Body of pancreas (tissue), 4 donors: Measurements from ENCODE around the gene NDUFAF7. TPM values are rescaled to one million over a fixed set of nuclear protein-coding genes. Genes with fewer than 3 reads are reported as not detected.
"Not testable (repeated sequence)": the region's sequence is repeated elsewhere in the genome, so short reads cannot be mapped to it uniquely, and the experiment has no call there.

Experiments used
- ATAC-seq: fragments of 150-250 bp; one replicate; pipeline ENCODE4 v1.9.1; 2016
- DNase-seq, 4 donors: peaks; one replicate each; pipeline ENCODE4 v3.0.0-alpha.2; 2019
- H3K27ac ChIP-seq, 4 donors: fragments of 200-600 bp; sonication (generic); 1 replicate in 3 of 4; 2 replicates in 1 of 4; pipeline versions ENCODE4 v1.5.1 to v1.6.1; 2016 to 2019; ENCODE audit warnings: mild to moderate bottlenecking in 1 of 4, mixed read lengths in 1 of 4, moderate library complexity in 1 of 4
- H3K27me3 ChIP-seq, 2 donors: fragments of 200-600 bp; sonication (generic); one replicate each; pipeline ENCODE4 v1.6.0; 2016; ENCODE audit warnings: mild to moderate bottlenecking in 1 of 2
- H3K36me3 ChIP-seq, 2 donors: fragments of 200-600 bp; sonication (generic); replicated peaks in 1 of 2; 2 replicates each; pipeline ENCODE4 v1.5.1; 2016; ENCODE audit warnings: low read depth in 2 of 2; ENCODE audit not compliant: insufficient read depth in 1 of 2
- H3K4me1 ChIP-seq: fragments of 200-600 bp; sonication (generic); one replicate; pipeline ENCODE4 v1.6.0; 2016
- H3K4me3 ChIP-seq, 2 donors: fragments of 200-600 bp; sonication (generic); 1 replicate in 1 of 2; 2 replicates in 1 of 2; pipeline ENCODE4 v1.5.1; 2016 to 2019
- H3K9me3 ChIP-seq, 3 donors: fragments of 200-600 bp; sonication (generic); 1 replicate in 2 of 3; 2 replicates in 1 of 3; pipeline ENCODE4 v1.5.1; 2016
- POLR2A ChIP-seq, 3 donors: fragments of 450-650 bp; IDR thresholded peaks; one replicate each; pipeline ENCODE4 v1.6.1; 2016; ENCODE audit warnings: antibody characterized with exemption in 3 of 3, mild to moderate bottlenecking in 2 of 3
- WGBS, 2 donors: methylation state at CpG; one replicate each; pipeline ENCODE4 v1.1.5; 2017; 5-methylcytosine and 5-hydroxymethylcytosine counted together
- intact Hi-C: fragments of 100-400 bp; cut with DNase I; formaldehyde crosslinking; loops from one replicate; pipeline ENCODE4 v1.15.1; 2023
- total RNA-seq, 2 donors: library from RNA; depleted of rRNA; stranded (reverse); fragments of >200 nt; gene quantifications; one replicate each; pipeline ENCODE4 v1.1.0, GENCODE V29; 2016
- TF ChIP-seq, protein P1 (sequence below), 7 experiments: fragments of 450-650 bp in 4 of 7; fragments of 200-600 bp in 3 of 7; sonication (generic) in 3 of 7; IDR thresholded peaks; one replicate each; pipeline ENCODE4 v1.5.1; 2016 to 2019; ENCODE audit warnings: antibody characterized with exemption in 7 of 7

NDUFAF7 gene
- total RNA-seq, 2 donors from 2014 or later, result 12.2 to 18.5 TPM

DNA sequence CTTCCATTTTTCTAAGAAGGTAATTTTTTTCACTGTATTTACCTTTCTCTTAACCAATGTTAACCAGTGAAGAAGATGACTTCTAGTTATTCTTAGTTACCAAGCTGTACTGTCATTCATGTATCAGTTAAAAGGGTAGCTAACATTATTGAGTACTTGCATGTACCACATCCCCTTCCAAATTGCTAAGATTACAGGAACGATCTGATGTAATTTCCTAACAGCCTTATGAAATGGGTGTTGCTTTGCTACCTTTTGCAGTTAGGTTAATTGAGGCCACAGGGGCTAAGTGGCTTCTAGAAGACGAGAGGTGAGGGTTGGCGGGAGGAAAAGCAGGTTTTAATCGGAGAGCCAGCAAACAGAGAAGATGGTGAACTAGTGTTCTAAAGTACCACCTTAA is 41.2 kb upstream of the NDUFAF7 start:
- no peaks in the 10 kb centered on the region for H3K27me3 ChIP-seq
- peaks cover 6% of the 10 kb centered on the region for H3K4me1 ChIP-seq
- TF ChIP-seq, protein P1, sequence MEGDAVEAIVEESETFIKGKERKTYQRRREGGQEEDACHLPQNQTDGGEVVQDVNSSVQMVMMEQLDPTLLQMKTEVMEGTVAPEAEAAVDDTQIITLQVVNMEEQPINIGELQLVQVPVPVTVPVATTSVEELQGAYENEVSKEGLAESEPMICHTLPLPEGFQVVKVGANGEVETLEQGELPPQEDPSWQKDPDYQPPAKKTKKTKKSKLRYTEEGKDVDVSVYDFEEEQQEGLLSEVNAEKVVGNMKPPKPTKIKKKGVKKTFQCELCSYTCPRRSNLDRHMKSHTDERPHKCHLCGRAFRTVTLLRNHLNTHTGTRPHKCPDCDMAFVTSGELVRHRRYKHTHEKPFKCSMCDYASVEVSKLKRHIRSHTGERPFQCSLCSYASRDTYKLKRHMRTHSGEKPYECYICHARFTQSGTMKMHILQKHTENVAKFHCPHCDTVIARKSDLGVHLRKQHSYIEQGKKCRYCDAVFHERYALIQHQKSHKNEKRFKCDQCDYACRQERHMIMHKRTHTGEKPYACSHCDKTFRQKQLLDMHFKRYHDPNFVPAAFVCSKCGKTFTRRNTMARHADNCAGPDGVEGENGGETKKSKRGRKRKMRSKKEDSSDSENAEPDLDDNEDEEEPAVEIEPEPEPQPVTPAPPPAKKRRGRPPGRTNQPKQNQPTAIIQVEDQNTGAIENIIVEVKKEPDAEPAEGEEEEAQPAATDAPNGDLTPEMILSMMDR (IDR thresholded peaks at IDR 0.05), result no peak
- no peak for TF ChIP-seq POLR2A (IDR thresholded peaks at IDR 0.05)
- no peaks in the 10 kb centered on the region for H3K9me3 ChIP-seq
- WGBS, 2 donors, result 69 to 80% methylated on average over 4 of the region's 4 CpGs
- H3K27ac ChIP-seq, result peak overlapping the region in 2 of 4 donors; percentile 74 to 75
- ATAC-seq (no peak), DNase-seq (no peak)
- no peak overlapping the region for H3K4me3 ChIP-seq
- no peaks in the 10 kb centered on the region for H3K36me3 ChIP-seq
- intact Hi-C loops, result no loop called here

DNA sequence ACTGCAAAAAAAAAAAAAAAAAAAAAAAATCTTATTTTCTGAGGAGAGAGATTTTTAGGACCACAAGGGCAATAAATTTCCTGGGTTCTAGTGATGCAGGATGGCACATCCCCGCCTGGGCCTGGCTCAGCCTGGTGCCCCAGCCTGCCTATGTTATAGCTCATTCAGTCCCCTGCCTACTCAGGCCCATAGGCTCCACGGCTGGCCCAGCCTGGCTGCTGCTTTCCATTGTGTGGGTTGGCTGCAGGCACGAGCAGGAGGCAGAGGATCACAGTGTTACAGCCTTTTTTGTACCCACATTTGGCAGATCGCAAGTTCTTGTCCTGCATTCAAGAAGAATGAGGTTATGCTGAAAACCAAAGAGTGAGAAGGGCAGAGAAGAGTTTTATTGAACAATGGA is 40.2 kb upstream of the NDUFAF7 start:
- Histone ChIP-seq H3K4me3 (no peak overlapping the region), H3K27ac (no peak overlapping the region), H3K4me1 (peaks cover 6% of the 10 kb centered on the region), H3K27me3 (no peaks in the 10 kb centered on the region), H3K36me3 (no peaks in the 10 kb centered on the region), H3K9me3 (no peaks in the 10 kb centered on the region)
- intact Hi-C loops, result no loop called here
- 77% methylated on average over 4 of the region's 4 CpGs for WGBS, 2 donors
- no peak for TF ChIP-seq POLR2A (IDR thresholded peaks at IDR 0.05)
- TF ChIP-seq, protein P1 (IDR thresholded peaks at IDR 0.05), result no peak
- ATAC-seq (no peak), DNase-seq (no peak)

DNA sequence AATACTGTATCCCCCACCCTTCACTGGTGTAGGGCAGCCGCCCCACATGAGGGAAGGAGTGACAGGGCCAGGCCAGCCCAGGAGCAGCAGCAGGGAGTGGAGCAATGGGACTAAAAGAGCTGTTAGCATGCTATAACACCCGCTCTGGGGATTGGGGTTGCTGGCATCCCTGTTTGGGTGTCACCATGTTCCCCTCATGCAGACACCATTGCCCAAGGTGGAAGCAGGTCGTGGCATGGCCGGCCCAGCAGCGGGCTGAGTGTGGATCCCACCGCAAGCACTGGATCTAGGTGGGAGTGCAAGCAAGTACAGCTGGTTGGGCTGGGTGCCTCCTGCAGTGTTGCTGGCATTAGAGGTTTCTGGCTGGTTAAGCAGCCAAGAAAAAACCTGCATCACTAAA is 39.7 kb upstream of the NDUFAF7 start:
- Histone ChIP-seq H3K4me3 (no peak overlapping the region), H3K4me1 (peaks cover 6% of the 10 kb centered on the region), H3K27me3 (no peaks in the 10 kb centered on the region), H3K9me3 (no peaks in the 10 kb centered on the region), H3K27ac (no peak overlapping the region), H3K36me3 (no peaks in the 10 kb centered on the region)
- intact Hi-C loops, result no loop called here
- 64 to 80% methylated on average over 6 of the region's 6 CpGs for WGBS, 2 donors
- no peak for DNase-seq
- no peak for TF ChIP-seq POLR2A (IDR thresholded peaks at IDR 0.05)
- TF ChIP-seq, protein P1 (IDR thresholded peaks at IDR 0.05), result no peak
- ATAC-seq, result no peak

DNA sequence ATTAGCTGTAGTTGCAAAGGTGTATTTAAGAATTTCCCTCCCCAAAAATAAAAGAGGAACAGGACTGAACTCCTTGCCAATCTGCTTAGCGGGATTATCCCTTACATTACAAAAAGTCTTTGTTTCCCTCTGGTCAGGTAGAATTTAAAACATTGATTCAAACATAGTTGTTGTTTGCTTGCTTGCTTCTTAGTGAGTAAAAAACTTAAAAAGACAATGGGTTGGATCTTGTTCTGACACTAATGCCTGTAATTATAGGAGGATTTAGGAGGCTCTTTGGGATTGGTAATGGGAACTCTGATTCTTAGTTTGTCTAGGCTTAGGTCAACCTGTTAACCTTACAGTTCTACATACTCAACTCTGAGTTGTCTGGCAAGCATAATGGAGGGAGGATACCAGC is 38.9 kb upstream of the NDUFAF7 start:
- ATAC-seq, result no peak
- 87 to 93% methylated on average over 1 of the region's 1 CpG for WGBS, 2 donors
- no peak overlapping the region for H3K27ac ChIP-seq

DNA sequence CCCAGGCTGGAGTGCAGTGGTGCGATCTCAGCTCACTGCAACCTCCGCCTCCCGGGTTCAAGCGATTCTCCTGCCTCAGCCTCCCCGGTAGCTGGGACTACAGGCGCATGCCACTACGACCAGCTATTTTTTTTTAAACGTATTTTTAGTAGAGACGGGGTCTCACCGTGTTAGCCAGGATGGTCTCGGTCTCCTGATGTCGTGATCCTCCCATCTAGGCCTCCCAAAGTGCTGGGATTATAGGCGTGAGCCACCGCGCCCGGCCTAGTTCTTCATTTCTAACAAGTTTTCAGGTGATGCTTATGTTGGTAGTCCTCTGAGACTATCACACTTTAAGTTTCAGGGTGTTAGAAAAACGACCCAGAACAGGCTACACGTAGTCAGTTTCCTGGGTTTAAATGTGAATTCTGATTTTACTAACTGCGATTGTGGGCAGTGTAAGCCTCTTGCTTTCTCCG is 35.6 kb upstream of the NDUFAF7 start:
- H3K36me3 ChIP-seq, intact Hi-C loops, DNase-seq, ATAC-seq, H3K27me3 ChIP-seq, H3K9me3 ChIP-seq: not testable (repeated sequence)
- peak overlapping the region; percentile 74 to 86 (median 79) for H3K27ac ChIP-seq
- 80 to 81% methylated on average over 20 of the region's 20 CpGs for WGBS, 2 donors
- H3K4me3 ChIP-seq, result peak overlapping the region; percentile 44 to 71
- peaks cover 13% of the 10 kb centered on the region for H3K4me1 ChIP-seq

More for the DNA sequence above, 38.9 kb upstream of the NDUFAF7 start:
- no peak for TF ChIP-seq POLR2A (IDR thresholded peaks at IDR 0.05)
- TF ChIP-seq, protein P1 (IDR thresholded peaks at IDR 0.05), result no peak
- peaks cover 15% of the 10 kb centered on the region for H3K4me1 ChIP-seq
- no peak overlapping the region for H3K4me3 ChIP-seq
- H3K27me3 ChIP-seq, result no peaks in the 10 kb centered on the region
- no peak for DNase-seq
- no peaks in the 10 kb centered on the region for H3K36me3 ChIP-seq
- intact Hi-C loops, result no loop called here
- H3K9me3 ChIP-seq, result no peaks in the 10 kb centered on the region
